ENCODE measurements around the gene GPHB5.
"Not testable (repeated sequence)": the region's sequence is repeated elsewhere in the genome, so short reads cannot be mapped to it uniquely, and the experiment has no call there.

GPHB5 gene

DNA sequence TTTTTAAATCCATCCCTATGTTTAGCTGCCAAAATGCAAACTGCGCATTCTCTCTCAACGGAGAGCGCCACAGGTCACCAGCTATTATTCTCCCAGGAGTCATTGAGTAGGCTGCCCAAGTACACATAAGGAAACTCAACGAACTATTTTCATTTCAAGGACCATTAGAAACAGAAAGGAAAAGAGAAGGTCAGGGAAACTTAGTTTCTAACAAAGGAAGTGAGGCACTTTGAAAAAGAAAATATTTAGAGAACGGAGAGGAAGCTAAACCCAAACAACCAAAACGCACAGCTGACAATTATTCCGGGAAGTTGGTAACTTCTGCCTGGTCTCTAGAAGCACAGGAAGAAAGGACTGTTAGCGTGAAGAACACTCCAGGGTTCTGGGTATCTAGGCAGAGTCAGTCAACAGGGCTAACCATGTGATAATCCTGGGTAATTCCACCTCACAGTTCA lies 23.5 kb downstream of the GPHB5 start:
- no peak for DNase-seq (ENCODE audit: low read depth, low spot score)

DNA sequence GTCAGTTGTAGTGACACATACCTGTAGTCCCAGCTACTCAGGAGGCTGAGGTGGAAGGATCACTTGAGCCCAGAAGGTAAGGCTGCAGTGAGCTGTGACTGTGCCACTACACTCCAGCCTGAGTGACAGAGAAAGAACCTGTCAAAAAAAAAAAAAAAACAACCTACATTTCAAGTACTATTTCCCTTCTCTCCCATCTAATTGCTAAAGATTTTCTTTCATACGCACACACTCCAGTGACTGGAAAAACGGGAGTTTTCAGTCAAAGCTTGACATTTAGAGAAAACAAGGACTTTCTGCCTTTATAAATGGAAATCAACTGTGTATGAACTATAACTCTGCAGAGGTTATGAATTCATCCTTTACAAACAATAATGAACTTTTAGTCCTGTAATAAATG lies 25.9 kb downstream of the GPHB5 start:
- no peak for DNase-seq (ENCODE audit: low read depth, low spot score)

DNA sequence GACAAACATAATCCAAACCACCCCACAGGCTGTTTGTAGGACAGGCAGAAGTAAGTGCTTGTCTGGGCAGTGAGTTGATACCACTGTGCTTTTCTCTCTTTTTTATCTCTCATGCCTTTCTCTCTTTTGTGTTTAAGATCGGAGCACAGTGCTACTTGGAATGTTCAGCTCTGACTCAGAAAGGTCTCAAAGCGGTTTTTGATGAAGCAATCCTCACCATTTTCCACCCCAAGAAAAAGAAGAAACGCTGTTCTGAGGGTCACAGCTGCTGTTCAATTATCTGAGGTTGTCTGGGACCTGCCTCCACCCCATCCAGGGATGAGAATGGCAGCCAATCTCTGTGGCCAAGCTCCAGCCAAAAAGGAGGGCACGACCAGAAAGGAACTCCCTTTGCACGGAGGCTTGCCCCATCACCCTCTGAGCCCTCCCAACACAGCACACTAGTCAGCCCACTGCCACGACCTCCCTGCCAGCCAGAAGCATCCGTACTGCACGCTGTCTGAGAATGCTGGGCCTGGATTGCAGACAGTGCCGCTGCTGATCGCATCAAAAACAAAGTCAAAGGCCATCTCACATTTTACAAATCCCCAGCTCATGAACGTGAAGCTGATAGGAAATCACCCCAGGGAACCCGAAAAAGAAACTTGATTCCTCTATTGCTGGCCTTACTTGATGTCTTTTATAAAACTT lies 27.8 kb downstream of the GPHB5 start:
- no peak for DNase-seq (ENCODE audit: low read depth, low spot score)

DNA sequence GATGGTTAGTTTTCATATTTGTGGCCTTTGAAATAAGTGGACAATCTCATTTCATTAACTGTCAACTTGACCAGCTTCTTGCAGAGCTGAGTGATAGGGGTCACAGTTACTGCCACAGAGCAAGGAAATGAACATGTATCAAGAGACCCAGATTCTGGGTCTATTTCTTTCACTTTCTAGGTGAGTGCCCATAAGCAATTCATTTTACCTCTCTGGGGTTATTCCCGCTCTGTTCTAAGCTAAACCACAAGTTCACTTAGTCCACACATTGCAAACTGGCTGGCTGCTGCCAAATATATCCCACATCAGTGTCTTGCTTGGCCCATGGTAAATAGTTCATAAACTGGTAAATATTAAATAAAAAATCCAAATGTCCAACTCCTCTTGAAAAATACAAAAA lies 29.9 kb downstream of the GPHB5 start:
- DNase-seq (ENCODE audit: low read depth, low spot score), result no peak

DNA sequence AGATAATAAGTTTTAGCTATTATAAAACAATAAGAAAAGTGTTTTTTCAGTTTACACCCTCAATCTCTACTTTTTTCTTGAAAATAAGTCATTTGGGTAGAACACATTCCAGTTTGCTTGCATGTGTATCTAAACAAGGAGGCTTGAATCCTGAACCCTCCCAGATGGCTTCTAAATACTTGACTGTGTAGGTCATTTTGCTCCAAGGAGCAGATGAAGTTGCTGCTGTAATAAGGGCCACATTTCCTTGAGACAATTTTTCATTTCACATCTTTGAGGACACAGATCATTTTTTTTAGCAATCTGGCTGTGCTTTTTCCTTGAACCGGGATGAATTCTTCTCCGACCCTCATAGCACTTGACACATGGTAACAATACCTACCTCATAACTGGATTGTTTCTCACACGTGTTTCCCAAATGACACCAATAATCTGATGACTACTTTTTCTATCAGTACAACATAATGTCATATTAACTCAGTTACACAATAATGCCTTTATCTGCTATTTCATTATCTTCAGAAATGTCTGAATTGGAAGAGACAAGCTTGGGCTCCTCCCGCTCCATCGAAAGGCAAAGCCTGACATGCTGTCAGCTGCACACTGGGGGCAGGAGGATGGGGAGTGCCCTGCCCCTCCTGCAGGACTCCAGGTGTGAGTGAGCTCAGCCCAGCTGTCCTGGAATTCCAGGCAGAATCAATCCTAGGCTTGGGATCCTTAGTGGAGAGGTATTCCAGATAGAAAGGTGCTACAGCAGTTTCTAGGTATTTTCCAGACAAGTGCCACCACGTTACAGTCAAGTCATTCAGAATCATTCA lies 30.9 kb downstream of the GPHB5 start:
- no peak for DNase-seq (ENCODE audit: low read depth, low spot score)

DNA sequence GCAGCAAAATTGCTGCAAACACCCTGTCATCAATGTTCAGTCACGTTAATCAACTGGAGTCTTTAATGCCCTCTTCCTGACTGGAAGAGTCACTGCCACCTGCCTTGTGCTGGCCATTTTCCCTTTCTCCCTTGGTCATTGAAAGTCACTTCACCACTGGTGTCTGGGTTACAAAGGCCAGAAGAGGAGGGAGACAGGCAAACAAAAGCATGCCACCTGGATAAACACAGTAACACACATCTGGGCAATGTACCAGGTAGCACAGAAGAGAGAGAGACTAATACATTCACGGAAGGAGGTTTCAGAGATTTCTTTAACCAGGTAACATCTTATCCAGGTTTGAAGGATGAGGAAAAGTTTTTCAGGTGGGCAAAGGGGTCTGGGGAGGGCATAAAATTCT lies 32.7 kb downstream of the GPHB5 start:
- no peak for DNase-seq (ENCODE audit: low read depth, low spot score)

DNA sequence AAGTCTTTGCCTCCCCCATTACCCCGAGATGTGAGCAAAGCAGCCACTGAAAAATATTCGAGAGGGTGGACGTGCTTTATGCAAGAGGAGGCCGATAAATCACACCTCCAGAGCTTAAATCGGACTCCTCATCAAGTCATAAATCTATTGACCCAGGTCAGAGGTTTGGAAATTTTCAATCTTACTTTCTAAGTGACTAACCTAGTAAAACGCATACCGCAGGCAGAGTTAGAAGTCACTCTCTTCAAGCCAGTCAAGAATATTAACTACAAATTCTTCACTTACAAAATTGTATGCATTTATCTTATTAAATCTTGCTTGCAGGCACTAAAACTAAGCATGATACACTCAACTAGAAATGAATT lies 34.9 kb downstream of the GPHB5 start:
- no peak for DNase-seq (ENCODE audit: low read depth, low spot score)

DNA sequence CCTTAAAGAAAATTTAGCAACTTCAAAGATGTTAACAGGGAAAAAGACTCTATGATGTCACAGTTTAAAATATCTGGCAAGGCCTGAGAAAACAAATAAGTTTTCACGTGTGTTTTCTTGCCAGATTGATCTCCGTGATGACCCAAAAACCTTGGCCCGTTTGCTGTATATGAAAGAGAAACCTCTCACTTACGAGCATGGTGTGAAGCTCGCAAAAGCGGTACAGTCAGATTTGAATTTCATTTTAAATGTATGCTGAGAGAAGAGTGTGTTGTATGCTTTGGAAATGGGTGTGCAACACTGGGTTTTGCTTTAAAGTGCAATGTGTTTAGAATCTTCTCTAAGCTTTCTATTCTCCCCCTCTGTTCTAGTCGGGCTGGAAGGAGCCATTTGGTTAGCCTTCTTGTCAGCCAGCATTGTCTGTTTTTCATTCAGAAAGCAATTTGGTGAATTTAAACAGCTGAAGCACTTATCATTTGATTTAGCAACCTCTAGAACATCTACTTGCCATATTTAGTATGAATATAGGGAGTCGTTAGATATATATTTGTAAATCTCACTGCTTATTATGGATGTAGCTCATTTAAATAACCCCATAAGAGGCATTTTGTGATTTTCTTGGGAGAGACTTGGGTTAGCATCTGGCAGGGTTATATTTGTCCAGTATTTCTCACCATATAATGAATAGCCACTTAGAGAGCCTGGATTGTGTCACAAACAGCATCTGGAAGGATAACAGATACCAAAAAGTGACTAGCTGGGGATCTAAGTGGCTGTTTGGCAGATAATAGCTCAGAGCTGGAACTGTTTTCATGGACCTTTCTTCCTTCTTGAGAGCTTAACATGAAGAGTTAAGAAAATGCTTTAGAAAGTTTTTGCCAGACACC lies 35.5 kb downstream of the GPHB5 start:
- DNase-seq (ENCODE audit: low read depth, low spot score), result no peak

DNA sequence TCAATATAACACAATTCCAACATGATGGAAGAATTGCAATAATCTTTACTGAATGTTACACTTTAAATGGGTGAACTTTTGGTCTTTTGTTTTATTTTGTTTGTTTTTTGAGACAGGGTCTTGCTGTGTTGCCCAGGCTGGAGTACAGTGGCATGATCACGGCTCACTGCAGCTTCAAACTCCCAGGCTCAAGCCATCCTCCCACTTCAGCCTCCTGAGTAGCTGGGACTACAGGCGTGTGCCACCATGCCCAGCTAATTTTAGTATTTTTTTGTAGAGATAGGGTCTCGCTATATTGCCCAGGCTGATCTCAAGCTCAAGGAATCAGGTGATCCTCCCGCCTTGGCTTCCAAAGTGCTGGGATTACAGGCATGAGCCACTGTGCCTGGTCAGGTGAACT lies 38.8 kb downstream of the GPHB5 start:
- DNase-seq (ENCODE audit: low read depth, low spot score), result not testable (repeated sequence)

DNA sequence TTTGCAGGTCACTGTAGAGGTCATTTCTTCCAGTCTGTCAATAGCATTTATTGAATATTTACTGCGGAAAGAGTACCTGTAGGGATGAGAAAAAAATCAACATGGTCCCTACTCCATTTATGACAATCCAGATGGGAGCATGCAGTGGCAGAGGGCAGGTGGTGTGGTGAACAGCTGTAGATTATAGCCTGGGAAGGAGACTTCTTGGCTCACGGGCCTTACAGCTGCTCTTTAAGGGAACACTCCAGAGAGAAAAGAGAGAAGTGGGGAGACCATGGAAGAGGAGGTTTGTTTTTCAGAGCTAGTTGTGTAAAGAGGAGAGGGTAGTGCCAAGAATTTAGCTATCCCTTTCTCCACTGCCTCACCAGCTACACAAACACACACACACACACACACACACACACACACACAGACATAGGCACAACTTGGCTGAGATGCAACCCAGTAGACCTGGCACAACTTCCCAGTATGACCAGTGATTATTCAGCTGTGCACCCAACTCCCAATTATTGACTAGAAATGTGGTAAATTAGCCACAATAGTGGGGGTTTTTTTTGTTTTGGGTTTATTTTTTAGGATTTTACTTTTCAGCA lies 41.0 kb downstream of the GPHB5 start:
- no peak for DNase-seq (ENCODE audit: low read depth, low spot score)

DNA sequence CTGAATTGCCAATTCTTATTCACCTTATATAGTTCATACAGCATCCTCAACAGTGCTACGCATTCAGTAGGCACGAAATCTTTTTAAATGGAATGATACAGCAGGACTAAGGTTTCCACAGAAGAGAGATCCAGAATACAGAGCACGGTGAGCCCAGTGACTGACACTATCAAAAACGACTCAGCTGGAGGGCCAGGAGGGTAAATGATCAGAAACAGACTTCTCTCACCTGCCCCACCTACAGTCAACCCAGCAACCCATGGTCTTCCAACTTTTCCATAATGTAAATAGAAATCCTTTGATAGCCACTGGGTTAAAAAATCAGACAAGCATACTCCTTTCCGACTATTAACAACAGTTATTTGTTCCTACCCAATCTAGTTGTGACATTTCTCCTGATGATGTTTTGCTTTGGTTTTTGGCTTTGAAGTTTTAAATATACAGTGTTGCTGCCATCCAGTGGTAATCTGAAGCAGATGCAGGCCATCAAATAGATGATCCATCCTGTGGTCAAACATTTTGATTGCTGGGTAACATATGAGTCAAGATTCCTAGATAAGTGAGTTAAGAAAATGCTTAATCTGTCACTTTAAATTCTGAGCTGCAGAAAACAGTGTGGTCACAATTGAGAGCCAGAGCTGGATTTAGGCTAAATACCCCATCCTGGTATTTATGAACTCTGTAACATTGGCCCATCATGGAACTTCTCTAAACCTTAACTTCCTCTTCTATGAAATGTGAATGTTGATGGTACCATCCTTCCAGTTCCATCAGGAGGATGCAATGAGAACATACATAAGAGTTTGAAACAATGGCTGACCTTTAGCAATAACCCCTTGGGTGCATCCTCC lies 42.0 kb downstream of the GPHB5 start:
- no peak for DNase-seq (ENCODE audit: low read depth, low spot score)

DNA sequence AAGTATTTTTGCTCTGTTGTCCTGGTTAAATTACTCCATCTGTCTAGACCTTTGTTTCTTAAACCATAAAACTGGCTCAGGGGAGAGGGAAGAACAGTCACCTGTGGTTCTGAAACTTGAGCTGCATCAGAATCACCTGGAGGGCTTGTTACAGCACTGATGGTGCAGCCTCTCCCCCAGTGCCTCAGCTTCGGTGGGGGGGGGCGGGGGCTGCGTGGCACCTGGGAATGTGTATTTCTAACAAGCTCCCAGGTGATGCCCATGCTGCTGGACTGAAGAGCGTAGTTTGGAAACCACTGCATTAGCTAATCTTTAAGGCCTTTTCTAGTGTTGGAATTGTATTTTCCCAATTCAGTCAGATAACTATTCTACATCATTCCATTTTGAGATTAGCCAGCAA lies 42.7 kb downstream of the GPHB5 start:
- DNase-seq (ENCODE audit: low read depth, low spot score), result no peak

DNA sequence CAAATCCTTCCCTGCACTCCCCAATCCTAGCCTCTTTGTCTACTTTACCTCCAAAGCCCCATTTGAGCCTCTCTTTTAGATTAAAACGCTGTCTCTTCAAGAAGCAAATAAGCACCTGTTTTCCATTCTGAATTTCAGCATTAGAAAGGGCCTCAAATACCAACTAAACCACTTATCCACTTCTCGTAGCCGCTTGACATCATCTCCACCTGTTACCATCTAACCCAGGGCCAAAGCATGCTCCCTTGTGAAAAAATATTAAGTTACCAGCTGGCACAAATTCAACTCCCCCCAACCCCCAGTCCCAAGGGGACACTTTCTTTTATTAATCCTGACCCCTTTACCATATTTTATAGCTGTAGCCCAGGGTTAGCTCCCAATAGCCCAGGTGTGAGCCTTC lies 43.1 kb downstream of the GPHB5 start:
- DNase-seq (ENCODE audit: low read depth, low spot score), result no peak

DNA sequence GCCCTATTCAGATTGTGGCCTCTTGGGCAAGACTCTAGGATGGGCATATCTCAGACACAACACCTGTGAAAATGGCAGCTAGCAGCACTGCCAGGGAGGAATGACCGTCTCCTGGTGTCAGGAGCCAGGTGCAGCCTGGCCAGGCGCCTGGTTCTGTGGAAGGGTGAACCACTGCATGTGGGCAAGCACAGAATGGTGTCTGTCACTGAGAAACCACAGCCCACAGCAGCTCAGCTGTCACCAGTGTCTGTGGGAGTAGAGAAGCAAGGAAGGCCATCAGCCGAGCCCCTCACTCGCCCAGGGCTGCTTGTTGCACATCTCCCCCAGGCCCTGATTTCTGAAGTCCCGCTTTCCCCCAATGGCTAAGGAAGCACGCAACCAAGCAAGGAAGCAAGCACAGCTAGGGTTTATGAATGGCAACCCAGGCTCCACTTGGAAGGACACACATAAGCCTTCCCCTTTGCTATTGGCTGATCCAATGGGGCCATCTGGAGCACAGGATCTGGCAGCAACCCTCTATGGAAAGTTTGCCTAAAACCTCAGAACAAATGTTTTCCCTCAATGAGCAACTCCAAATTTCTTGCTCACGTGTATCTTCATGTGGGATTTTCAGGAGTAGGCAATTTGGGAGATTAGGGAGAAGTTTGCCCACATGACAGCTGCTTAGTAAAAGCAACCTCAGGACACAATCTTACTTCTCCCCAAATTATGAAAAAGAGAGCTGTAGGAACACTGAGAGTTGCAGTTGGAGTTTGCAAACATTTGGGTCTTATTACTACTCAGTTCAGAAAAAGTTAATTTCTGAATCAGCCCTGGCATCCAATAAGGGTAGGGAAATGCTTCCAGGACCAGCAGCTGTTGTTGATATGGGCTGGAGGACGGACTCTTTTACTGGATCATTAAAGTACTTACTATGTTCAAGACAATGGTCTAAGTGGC lies 44.7 kb downstream of the GPHB5 start:
- DNase-seq (ENCODE audit: low read depth, low spot score), result no peak

DNA sequence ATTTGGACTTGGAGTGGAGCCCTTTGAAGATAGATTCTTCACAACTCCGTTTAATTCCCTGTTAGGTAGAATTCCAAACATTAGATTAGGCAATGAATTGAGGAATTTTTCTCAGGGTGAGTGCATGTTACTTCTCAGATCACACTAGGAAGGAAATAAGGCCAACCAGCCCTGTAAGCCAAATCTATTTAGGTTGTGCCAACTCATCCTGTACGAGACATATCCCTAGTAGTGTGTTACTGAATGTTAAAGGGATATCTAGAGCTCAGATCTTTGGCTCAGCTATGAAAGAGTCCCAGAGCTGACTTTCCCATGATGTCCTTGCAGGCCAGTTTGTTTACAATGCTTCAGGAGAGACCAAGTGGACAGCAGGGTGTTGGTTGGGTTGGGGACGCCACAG lies 45.6 kb downstream of the GPHB5 start:
- DNase-seq (ENCODE audit: low read depth, low spot score), result no peak

DNA sequence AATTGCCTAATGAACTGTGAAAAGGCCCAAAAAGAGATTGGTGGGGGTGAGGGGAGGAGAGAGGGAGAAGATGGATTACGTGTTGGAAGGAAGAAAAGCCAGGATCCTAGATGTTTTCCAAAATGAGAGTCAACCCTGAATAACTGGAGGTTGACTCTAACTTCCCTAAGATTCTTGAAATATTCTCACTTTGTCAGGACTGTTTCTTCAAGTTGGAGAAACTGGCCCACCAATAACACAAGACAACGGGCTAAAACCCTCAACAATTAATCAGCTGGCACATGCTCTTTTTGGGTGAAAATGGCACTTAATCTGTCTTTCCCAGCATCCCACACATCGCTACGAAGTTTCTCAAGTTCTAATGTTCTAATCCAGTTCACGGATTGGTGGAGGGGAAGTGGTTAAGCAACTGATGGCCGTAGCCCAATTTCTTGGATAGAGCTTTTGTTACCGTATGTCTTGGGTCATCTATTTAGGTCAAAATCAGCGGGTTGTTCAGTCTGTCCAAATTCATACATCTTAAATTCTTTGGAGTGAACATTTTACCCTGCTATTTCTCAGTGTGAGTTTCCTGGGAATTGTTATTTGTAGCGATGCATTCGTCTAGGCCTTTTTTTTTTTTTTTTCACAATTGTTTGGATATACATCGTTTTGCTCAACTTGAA lies 49.0 kb downstream of the GPHB5 start:
- DNase-seq (ENCODE audit: low read depth, low spot score), result peak; percentile 35

DNA sequence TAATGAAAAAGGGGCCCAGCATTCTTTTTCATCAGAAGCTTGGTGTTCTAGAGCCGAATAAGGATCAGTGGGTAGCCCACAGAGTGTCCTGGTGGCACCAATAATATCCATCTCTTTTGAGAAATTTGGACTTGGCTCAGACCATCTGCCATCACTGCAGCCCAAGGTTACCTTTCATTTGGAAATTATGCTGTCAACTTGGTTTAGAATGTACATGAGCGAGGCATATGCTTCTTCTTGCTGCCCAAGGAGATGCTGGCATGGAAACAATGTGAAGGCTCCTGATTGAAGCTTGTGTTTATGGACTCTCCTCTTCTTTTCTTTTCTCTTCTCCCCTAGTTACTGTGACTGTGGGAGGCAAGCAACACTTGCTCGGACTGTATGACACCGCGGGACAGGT lies 50.0 kb downstream of the GPHB5 start:
- no peak for DNase-seq (ENCODE audit: low read depth, low spot score)

DNA sequence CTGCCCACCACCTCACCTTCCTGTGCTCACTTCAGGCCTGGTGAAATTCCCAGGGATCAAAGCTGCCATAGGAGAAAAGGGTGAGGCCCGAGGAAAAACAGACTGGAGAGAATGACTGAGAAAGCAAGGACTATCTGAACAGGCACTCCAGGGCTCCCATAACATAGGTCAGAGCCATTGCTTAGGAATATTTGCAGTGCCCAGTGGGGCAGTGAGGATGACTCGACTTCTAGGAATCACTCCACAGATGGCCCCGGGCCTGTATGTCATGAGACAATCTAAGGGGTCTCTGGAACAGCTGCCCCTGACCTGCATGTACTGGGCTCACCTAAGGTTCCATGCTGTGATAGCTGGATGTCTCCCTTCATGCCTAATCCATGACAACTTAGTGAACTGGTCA lies 51.6 kb downstream of the GPHB5 start:
- no peak for DNase-seq (ENCODE audit: low read depth, low spot score)

DNA sequence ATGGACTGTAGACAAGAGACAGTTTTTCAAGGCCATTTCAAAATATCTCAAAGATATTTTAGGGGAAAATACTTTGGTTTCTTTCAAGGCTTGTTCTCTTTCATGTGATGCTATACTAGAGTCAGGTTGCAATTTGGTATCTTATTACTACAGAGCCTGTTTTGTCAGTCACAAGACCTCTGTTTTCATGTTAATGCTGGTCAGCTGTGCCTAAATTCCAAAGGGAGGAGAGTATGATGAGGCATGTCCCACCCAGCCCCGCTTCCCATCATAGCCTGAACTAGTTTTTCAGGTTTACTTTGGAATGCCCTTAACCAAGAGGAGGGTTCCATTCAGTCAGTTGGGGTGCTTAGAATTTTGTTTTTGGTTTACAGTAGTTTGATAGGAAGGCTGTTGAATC lies 52.6 kb downstream of the GPHB5 start:
- DNase-seq (ENCODE audit: low read depth, low spot score), result no peak
